ENCODE measurements around the gene SKIC8. TPM values are rescaled to one million over a fixed set of nuclear protein-coding genes. Genes with fewer than 3 reads are reported as not detected.

Gene SKIC8
- total and polyA plus RNA-seq, 2 of the 13 experiments (the other 11 are each of a cell fraction or from before 2014, with no cell fraction given) = 69.5 to 70.6 TPM

- ATAC-seq (no peak), FAIRE-seq (no peak), DNase-seq (ENCODE audit: low spot score) (no peak)
- no peak for TF ChIP-seq SP140L (CRISPR knock-in tag; IDR thresholded peaks at IDR 0.05; ENCODE audit: borderline replicate concordance)
- TF ChIP-seq RBFOX2 (IDR thresholded peaks at IDR 0.05; ENCODE audit: low read depth, low read length) = no peak
- no peak for TF ChIP-seq FOXK1 (CRISPR knock-in tag; IDR thresholded peaks at IDR 0.05; ENCODE audit: borderline replicate concordance, low read depth)
- TF ChIP-seq ZNF629 (CRISPR knock-in tag; conservative IDR thresholded peaks at IDR 0.05) = no peak
- TF ChIP-seq ZNF761 (CRISPR knock-in tag; conservative IDR thresholded peaks at IDR 0.05) = no peak
- no peak for TF ChIP-seq ZSCAN25 (CRISPR knock-in tag; IDR thresholded peaks at IDR 0.05)
- no peak for TF ChIP-seq FOXJ3 (CRISPR knock-in tag; IDR thresholded peaks at IDR 0.05; ENCODE audit: borderline replicate concordance)
- no peak for TF ChIP-seq ZNF383 (CRISPR knock-in tag; IDR thresholded peaks at IDR 0.05; ENCODE audit: borderline replicate concordance)
- TF ChIP-seq SAFB2 (CRISPR knock-in tag; IDR thresholded peaks at IDR 0.05; ENCODE audit: borderline replicate concordance, low read depth) = no peak
- no peak for TF ChIP-seq PHB2 (IDR thresholded peaks at IDR 0.05; ENCODE audit: partially characterized antibody)
- Histone ChIP-seq H2AFZ (ENCODE audit: low read length) (no peak overlapping the region), H3K27ac (ENCODE audit: extremely low read length, insufficient read depth, low read length) (no peak overlapping the region), H3K79me2 (ENCODE audit: insufficient read depth, low read length) (no peaks in the 10 kb centered on the region), H4K20me1 (ENCODE audit: insufficient read depth, low read length) (no peaks in the 10 kb centered on the region), H3K9me3 (ENCODE audit: low read length) (no peaks in the 10 kb centered on the region), H3K27me3 (ENCODE audit: control insufficient read depth in 1 of 2, insufficient read depth in 2 of 2, low read length in 2 of 2) (peaks cover 0 to 5% of the 10 kb centered on the region in 2 experiments; a peak in 1 of 5 replicates), H3K36me3 (replicated peaks in 1 of 2; ENCODE audit: control insufficient read depth in 1 of 2, insufficient read depth in 2 of 2, low read length in 2 of 2) (no peaks in the 10 kb centered on the region), H3K4me2 (ENCODE audit: low read depth, low read length) (no peak overlapping the region), H3K4me1 (ENCODE audit: insufficient read depth, low read length) (no peaks in the 10 kb centered on the region), H3K9ac (ENCODE audit: insufficient read depth, low read depth, low read length) (no peak overlapping the region), H3K4me3 (replicated peaks in 1 of 3; ENCODE audit: insufficient read depth in 1 of 3, low read depth in 2 of 3, low read length in 3 of 3) (no peak overlapping the region)
- BruUV-seq (replicated peaks) = no TSS peak
- ChIA-PET CTCF (ENCODE audit: low intra/inter-chr PET ratio, low total read pairs) (no interaction called here), POLR2A (no interaction called here)
- intact Hi-C loops (cut with micrococcal nuclease; ENCODE audit: unreplicated experiment) = no loop called here
- in situ Hi-C loops (cut with HindIII; ENCODE audit: extremely low pct_ligation_motif_present, low pct_unique_long_range_greater_than_20kb) = no loop called here
- 90% methylated on average over 5 of the region's 6 CpGs for WGBS (ENCODE audit: low lambda C conversion rate)
Measured at GRCh38 chr15:78276064-78276943, 23.1 kb downstream of the SKIC8 start.
